Tibial nerve (tissue), 4 donors: ENCODE measurements around the gene BAIAP2L1. TPM values are rescaled to one million over a fixed set of nuclear protein-coding genes. Genes with fewer than 3 reads are reported as not detected.

Experiments
- DNase-seq, 2 donors: peaks; one replicate each; pipeline ENCODE4 v3.0.0-alpha.2; 2019; ENCODE audit warnings: low spot score in 2 of 2
- H3K27ac ChIP-seq, 4 donors: fragments of 200-600 bp; sonication (generic) in 3 of 4; one replicate each; pipeline ENCODE4 v1.5.1; 2017 to 2019; ENCODE audit warnings: mild to moderate bottlenecking in 1 of 4
- H3K27me3 ChIP-seq, 2 donors: fragments of 200-600 bp; sonication (generic) in 1 of 2; one replicate each; pipeline versions ENCODE4 v1.5.1 to v1.6.0; 2017 to 2019
- H3K36me3 ChIP-seq, 3 donors: fragments of 200-600 bp; sonication (generic); one replicate each; pipeline ENCODE4 v1.5.1; 2018 to 2019
- H3K4me1 ChIP-seq, 4 donors: fragments of 200-600 bp; sonication (generic) in 3 of 4; one replicate each; pipeline ENCODE4 v1.5.1; 2017 to 2019
- H3K4me3 ChIP-seq, 4 donors: fragments of 200-600 bp; sonication (generic) in 3 of 4; one replicate each; pipeline ENCODE4 v1.5.1; 2017 to 2019; ENCODE audit warnings: mild to moderate bottlenecking in 1 of 4, moderate library complexity in 1 of 4
- H3K9me3 ChIP-seq, 4 donors: fragments of 200-600 bp; sonication (generic) in 3 of 4; one replicate each; pipeline ENCODE4 v1.5.1; 2017 to 2019
- CTCF ChIP-seq, 5 experiments: fragments of 200-600 bp in 3 of 5; fragments of 450-650 bp in 2 of 5; sonication (generic) in 3 of 5; IDR thresholded peaks; one replicate each; pipeline ENCODE4 v1.5.1; 2016 to 2019; ENCODE audit warnings: antibody characterized with exemption in 5 of 5, mild to moderate bottlenecking in 3 of 5, moderate library complexity in 2 of 5
- EP300 ChIP-seq, 2 donors: sonication (generic); formaldehyde crosslinking; IDR thresholded peaks; one replicate each; pipeline ENCODE4 v1.6.1; 2017; ENCODE audit warnings: antibody characterized with exemption in 2 of 2, mild to moderate bottlenecking in 1 of 2
- POLR2A ChIP-seq, 2 donors: fragments of 450-650 bp; IDR thresholded peaks; one replicate each; pipeline ENCODE4 v1.6.1; 2017; ENCODE audit warnings: antibody characterized with exemption in 2 of 2, mild to moderate bottlenecking in 2 of 2, moderate library complexity in 2 of 2
- WGBS, 2 donors: methylation state at CpG; one replicate each; pipeline ENCODE4 v1.1.5; 2018; 5-methylcytosine and 5-hydroxymethylcytosine counted together
- total RNA-seq, 4 donors: library from RNA; depleted of rRNA; stranded (reverse); fragments of >200 nt; gene quantifications; one replicate each; pipeline ENCODE4 v1.1.0, GENCODE V29; 2016

The BAIAP2L1 gene
- total RNA-seq, 4 donors from 2014 or later: 0.42 to 2.7 (median 1.7) TPM

- 67% methylated on average over 8 of the region's 8 CpGs; no CpG with 5 or more reads in 1 of the 2 donors for WGBS, 2 donors
Observed at GRCh38 chr7:98283887-98284222, 117.0 kb downstream of the BAIAP2L1 start.

GRCh38 chr7:98283127-98283886 is 117.6 kb downstream of the BAIAP2L1 start:
- Histone ChIP-seq H3K4me3 (peak overlapping the region; percentile 77 to 100 (median 96)), H3K27ac (peak overlapping the region; percentile 96 to 99 (median 99)), H3K9me3 (no peaks in the 10 kb centered on the region), H3K36me3 (peaks cover 0 to 17% (median 0%) of the 10 kb centered on the region in 3 donors), H3K4me1 (peaks cover 0 to 67% (median 55%) of the 10 kb centered on the region in 4 donors), H3K27me3 (no peaks in the 10 kb centered on the region)
- 57% methylated on average over 19 of the region's 19 CpGs for WGBS, 2 donors
- TF ChIP-seq CTCF (IDR thresholded peaks at IDR 0.05) (no peak), POLR2A (IDR thresholded peaks at IDR 0.05) (peak in 1 of 2 donors; percentile 39), EP300 (IDR thresholded peaks at IDR 0.05) (peak in 1 of 2 donors; percentile 82)
- DNase-seq: peak in 1 of 2 donors; percentile 61

More at GRCh38 chr7:98283887-98284222, 117.0 kb downstream of the BAIAP2L1 start:
- TF ChIP-seq EP300 (IDR thresholded peaks at IDR 0.05) (no peak), CTCF (IDR thresholded peaks at IDR 0.05) (no peak), POLR2A (IDR thresholded peaks at IDR 0.05) (no peak)
- peak overlapping the region; percentile 63 to 99 (median 99) for H3K27ac ChIP-seq
- no peak for DNase-seq
- H3K9me3 ChIP-seq: no peaks in the 10 kb centered on the region
- H3K4me1 ChIP-seq: peaks cover 0 to 72% (median 56%) of the 10 kb centered on the region in 4 donors
- H3K27me3 ChIP-seq: no peaks in the 10 kb centered on the region
- H3K36me3 ChIP-seq: peaks cover 0 to 22% (median 0%) of the 10 kb centered on the region in 3 donors
- H3K4me3 ChIP-seq: peak overlapping the region; percentile 36 to 100 (median 96)

- Histone ChIP-seq H3K9me3 (no peaks in the 10 kb centered on the region), H3K4me1 (peaks cover 0 to 61% (median 49%) of the 10 kb centered on the region in 4 donors)
- WGBS, 2 donors: 25 to 31% methylated on average over 15 to 16 of the region's 16 CpGs
Observed at GRCh38 chr7:98282703-98283102, 118.2 kb downstream of the BAIAP2L1 start.

GRCh38 chr7:98281757-98282606 is 118.9 kb downstream of the BAIAP2L1 start:
- Histone ChIP-seq H3K4me3 (peak overlapping the region; percentile 77 to 100 (median 96)), H3K4me1 (peaks cover 0 to 54% (median 44%) of the 10 kb centered on the region in 4 donors), H3K27me3 (no peaks in the 10 kb centered on the region), H3K9me3 (no peaks in the 10 kb centered on the region), H3K27ac (peak overlapping the region; percentile 96 to 99 (median 99)), H3K36me3 (peaks cover 0 to 7% (median 0%) of the 10 kb centered on the region in 3 donors)
- peak; percentile 26 to 27 for DNase-seq
- no peak for TF ChIP-seq CTCF (IDR thresholded peaks at IDR 0.05)
- TF ChIP-seq POLR2A (IDR thresholded peaks at IDR 0.05): peak in 1 of 2 donors; percentile 4
- TF ChIP-seq EP300 (IDR thresholded peaks at IDR 0.05): no peak
- 1% methylated on average over 32 to 67 of the region's 77 CpGs for WGBS, 2 donors

More at GRCh38 chr7:98282703-98283102, 118.2 kb downstream of the BAIAP2L1 start:
- Histone ChIP-seq H3K36me3 (peaks cover 0 to 11% (median 0%) of the 10 kb centered on the region in 3 donors), H3K27me3 (no peaks in the 10 kb centered on the region), H3K4me3 (peak overlapping the region; percentile 77 to 100 (median 96)), H3K27ac (peak overlapping the region; percentile 96 to 99 (median 99))
- no peak for TF ChIP-seq POLR2A (IDR thresholded peaks at IDR 0.05)
- TF ChIP-seq EP300 (IDR thresholded peaks at IDR 0.05): no peak
- TF ChIP-seq CTCF (IDR thresholded peaks at IDR 0.05): no peak
- DNase-seq: no peak
